ENCODE results near the gene GAS6.

GAS6 gene

DNA sequence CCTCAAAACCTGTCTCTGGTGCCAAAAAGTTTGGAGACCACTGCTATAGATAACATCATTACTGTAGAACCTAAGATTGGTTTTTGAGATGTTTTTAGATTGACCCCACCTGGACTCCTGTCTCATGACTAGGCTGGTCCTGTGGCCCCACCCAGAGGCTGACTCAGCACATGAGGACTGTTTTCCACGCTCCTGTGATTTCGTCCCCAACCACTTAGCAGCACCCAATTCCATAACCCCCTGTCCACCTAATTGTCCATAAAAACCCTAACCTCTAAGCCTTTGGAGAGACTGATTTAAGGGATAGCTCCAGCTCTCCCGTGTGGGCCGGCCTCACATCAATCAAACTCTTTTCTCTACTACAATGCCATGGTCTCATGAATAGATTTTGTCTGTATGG, 25.6 kb upstream of the GAS6 start:
- no peak for DNase-seq

DNA sequence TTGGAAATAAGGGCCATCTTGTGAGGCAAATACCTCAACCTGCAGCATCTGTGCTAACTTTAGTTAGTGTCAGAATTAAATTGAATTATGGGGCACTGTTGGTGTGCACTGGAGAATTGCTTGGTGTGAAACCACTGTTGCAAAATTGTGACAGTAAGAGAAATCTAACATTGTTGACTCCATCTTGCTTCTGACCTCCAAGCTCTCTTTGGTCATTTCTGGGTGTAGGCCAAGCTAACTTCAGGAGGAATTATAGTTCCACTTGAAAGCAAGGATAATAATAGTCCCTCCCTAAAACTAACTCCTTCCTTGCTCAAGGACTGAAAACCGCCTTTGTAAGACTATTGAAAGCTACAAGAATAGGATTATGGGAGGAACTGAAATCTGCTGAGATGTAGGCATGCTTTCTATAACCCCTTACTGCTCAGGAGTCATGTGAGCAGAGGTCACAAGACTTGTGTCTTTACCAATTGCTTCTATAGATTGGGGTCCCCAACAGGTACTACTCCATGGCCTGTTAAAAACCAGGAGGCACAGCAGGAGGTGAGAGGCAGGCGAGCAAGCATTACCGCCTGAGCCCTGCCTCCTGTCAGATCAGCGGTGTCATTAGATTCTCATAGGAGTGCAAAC, 24.9 kb upstream of the GAS6 start:
- no peak for DNase-seq

DNA sequence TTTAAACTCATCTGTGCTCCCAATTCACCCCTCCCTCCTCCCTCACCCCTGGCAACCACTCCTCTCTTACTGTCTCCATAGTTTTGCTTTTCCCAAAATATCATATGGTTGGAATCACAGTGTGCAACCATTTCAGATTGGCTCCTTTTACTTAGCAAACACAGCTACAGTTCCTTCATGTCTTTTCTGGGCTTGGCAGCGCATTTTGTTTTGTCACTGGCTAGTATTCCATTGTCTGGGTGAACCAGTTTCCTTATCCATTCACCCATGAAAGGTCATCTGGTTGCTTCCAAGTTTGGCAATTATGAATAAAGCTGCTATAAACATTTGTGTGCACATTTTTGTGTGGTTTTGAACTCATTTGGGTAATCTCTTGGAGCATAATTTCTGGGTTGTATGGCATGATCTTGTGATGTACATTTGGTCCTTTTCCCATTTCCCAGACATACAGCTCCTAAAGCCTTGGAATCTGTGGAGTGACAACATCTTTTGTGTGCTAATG, 23.9 kb upstream of the GAS6 start:
- DNase-seq = no peak

DNA sequence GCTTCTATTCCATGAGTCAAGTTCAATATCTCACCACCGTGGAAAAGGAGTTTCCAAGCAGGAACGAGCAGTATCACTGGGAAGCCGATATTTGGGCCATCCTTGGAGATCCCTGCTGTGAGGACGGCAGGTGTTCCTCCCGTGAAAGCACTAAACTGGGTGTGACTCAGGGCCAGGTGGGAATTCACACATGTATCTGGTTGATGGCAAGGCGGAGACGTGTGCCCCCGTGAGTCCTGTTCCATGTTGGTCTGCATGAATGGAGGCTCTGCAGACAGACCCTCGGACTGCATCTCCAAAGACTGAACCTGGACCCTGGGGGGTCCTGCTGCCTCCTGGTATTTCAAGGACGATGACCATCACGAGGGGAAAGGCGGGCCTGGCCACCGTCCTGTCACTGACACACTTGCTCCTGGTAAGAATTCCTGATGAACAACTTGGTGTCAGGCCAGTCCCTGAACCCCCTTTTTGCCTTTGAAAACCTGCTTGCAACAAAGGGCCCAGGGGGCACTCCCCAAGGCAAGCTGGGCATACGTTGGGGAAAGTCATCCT, 22.8 kb upstream of the GAS6 start:
- DNase-seq = no peak

DNA sequence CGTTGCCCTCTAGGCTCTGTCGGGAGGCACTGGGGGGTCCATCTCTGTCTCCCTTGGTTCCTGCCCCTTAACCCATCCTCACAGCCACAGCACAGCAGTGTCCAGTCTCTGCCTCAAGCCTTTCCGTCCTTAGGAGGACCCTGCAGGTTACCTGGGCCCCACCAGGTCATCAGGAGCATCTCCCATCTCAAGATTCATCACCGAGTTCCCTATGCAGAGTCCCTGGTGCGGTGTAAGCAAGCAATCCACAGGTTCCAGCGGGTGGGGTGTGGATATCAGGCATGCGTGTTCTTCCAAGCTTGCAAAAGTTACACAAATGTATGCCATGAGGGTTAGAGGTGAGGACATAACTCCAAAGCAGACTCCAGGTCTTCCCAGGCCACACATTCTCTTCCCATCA, 20.9 kb upstream of the GAS6 start:
- no peak for DNase-seq

DNA sequence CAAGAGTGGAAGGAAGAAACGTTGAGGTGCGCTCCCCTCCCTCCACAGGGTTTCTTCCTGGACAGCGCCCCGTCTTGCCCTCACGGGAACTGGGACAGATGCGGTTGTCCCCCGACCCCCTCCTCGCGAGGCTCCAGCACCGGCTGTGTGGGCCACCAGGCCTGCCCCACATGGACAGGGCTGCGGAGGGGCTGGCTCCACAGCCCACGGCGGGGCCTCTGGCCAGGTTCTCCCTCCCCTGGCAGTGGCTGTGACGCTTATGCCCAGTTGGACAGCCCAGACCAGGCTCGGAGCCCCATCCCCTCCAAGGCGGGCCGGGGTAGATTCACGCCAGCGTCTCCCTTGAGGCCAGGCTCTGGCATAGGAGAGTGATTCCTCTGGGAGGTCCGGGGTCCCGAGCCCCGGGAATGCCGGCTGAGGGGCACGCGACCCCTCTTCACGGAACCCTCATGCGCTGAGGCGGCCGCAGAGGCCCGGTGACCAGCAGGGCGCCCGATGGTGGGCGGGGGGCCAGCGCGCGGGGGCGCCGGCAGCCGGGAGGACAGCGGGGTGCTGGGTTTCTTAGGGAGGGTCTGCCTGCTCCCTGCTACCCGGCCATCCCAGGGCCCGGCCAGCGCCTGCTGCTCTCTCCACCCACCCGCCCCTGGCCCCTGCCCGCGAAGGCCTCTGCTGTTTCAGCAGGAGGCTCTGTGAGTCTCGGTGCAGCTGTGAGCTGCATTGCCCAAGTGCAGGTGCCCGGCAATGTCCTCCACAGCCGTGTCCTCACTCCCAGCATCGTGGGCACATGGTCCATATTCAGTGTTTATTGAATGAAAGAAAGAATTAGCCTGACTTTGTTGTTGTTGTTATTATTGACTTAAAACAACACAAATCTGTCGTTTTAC, 20.3 kb upstream of the GAS6 start:
- DNase-seq = no peak

DNA sequence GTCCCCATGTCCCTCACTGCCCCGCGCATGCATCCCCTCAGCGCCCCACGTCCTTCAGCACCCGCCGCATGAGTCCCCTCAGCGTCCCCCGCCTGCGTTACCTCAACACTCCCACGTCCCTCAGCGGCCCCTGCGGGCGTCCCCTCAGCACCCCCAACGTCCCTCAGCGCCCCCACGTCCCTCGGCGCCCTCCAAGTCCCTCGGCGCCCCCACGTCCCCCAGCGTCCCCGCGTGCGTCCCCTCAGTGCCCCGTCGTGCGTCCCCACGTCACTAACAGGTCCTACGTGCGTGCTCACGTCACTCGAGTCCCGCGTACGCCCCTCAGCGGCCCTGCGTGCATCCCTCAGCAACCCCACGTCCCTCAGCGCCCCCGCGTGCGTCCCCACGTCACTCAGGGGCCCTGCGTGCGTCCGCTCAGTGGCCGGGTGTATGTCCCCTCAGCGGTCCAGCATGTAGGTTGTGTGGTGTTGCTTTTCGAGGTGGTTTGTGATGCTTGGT, 19.5 kb upstream of the GAS6 start:
- DNase-seq = no peak

DNA sequence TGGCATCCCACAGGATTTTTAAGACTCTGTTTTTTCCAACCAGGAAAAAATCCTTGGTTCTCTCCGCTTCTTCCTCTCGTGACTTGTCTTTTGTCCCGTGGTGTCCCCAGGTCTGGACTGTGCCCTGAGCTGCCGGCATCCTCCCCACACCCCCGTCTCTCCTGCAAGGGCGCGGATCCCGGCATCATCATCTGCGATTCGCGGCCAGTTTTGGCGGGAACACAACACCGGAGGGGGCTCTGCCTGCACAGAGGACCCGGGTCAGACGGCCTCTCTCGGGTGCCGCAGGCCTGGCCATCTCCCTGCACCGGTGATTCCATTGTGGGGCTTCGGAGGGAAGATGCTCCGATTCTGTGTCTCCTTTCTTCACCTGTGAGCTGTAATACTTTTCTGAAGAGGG, 18.8 kb upstream of the GAS6 start:
- no peak for DNase-seq

DNA sequence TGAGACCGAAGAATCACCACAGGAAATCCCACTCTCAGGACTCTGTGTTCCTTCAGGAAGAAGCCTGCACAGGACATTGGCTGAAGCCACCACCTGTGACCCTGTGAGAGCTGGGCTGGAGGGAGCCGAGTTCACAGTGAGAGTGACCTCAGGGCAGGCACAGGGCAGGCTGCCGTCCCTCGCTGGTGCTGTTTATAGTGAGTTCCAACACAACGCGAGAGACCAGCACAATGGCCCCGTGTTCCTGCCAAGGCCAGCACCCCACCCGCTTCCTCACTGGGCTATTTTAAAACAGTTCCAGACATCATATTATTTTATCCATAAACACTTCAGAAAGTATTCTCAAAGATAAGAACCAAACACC, 18.4 kb upstream of the GAS6 start:
- DNase-seq = no peak

DNA sequence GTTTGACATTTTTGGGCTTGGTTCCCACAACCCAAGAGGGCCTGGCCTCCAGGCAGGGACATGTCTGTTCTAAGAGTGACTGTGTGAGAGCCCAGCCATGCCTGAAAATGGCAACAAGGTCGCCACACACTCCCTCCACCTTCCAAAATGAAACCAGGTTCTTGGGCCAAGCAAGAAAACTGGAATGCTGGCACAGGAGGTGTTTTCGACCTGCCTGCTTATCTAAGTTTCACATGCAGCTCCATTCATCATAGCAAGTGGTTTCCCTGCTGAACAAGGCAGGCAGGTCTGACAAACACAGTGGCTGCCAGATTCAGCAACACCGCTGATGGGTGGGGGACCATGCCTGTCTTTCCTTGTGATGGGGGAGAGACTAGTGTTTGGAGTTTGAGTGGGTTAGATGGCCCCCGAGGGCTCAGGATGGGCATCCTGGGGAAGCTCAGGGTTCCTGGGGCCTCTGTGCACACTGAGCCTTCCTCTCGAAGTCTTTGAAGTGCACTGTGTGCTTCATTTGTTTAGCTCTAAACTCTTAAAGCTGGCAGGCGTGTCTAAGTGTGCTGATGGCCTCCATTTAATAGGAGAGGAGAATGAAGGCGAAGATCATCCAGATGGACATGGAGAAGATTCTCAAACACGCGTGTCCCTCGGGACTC, 17.9 kb upstream of the GAS6 start:
- no peak for DNase-seq

DNA sequence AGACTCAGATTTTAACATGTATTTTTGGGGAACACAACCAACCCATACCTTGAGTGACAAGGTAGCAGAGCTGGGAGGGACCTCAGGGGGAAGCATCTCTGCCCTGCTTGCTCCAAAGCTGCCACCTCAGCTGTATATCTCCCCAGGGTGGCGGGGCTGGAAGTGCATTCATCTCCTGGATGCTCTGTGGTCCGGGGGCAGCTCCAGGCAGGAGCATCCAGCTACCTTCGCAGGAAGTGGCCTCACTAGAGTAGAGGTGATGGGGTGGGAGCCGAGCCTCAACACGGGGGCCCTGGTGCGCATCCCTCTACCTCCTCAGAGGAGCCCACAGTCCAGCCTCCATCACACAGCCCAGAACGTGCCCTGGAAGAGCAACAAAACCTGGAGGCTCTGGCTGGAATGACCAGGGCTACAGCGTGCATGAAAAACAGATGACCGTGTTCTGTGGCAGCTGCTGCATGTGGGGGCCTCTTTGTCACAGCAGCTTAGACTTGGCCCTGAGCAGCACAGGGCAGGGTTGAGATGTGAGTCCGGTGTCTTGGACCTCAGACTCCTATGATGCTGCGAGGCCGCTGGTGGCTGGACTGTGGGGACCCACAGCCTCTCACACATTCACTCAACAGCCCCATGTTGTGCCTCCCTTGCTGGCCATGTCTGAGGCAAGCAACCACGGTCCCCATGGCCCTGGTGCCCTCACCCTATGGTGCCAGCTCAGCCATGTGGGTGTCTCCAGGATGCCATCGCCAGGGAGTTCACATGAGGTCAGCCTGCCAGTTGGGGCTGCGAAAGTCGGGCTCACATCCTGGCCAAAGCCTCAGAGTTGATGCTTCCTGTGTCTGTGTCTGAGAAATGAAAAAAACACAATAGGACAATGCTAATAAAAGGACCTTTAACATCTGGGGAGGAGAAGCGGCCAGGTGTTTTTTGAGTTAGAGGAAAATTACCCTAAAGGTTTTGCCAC, 17.1 kb upstream of the GAS6 start:
- no peak for DNase-seq

DNA sequence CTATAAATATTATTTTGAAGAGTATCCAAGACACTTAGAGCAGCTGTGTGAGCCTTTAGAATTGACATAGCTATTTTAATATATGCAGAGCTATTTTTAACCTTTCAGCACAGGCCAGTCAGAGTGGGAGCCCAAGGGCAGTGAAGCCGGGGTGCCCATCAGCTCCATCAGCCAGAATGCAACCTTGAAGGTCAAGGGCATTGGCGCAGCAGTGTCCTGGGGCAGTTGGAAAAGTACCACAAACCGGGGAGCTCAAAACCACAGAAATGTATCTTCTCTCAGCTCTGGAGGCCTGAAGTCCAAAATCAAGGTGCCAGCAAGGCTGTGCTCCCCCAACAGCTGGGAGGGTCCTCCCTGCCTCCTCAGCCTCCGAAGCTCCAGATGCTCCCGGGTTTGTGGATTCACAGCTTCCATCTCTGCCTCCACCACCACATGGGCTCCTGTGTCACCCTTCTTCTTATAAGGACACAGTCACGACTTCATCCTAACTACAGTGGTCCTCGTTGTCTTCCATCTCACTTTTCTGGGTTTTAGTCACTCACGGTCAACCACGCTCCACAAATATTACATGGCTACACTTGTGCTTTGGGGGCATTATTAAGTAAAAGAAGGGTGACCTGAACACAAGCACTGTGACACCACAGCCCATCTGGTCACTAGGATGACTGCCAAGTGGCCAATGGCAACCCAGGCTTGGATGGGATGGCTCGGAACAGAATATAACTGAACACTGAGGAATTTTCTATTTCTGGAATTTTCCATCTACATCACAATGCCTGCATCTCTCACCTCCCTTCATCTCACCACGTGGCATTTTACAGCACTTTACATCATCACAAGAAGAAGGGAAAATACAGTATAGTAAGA, 15.9 kb upstream of the GAS6 start:
- DNase-seq = no peak

DNA sequence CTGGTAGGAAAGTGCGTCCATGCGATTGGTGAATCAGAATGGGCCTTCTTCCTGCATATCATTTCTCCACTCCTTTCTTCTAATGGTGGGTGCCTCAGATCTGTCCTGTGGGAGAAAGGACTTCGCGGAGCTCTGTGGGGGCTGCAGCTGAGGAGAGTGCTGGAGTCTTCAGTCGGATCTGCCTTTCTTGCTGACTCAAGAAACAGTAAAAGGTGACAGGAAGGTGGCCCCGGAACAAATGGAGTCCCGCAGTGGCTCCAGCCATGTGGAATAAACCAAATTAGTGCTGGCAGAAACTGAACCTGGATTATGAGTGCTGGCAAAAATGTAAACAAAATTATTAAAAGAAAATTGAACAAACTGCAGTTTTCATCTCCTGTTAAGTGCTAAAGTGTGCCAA, 15.1 kb upstream of the GAS6 start:
- DNase-seq = no peak

DNA sequence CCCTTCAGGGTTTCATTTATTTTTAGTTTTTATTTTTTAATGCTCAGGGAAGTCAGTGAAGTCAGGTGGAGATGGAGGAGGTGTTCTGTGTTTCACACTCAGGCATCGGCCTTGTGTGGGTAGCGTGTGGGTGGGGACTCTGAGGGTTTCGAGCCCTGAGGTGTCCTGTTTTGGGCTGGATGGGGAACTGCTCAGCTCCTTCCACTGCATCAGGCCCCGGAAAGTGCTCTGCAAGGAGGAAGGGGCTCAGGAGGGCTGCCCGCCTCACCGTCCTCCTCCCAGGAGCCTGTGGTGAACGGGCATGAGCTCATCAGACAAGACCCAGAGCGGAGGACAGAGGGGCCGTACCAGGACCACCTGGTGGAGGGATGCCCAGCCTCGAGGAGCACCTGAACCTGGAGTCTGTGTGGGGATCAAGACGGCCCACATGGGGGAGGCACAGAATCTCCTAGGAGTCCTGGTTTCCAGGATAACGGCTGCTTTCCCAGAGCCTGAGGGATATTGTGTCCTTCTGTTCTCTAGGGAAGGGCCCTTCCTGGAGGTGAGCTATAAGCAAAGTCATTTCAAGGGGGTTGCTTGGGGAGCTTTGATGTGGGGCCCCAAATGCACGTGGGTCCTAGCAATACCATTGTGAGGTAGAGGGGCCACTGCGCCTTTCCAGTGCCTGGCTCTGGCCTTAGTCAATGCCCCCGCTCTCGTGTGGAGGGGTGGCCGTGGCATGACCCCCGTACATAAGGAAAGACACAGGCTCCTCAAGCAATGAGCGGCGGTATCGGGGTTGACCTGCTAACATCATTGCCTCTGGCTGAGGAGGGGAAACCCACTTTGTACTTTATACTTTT, 13.5 kb upstream of the GAS6 start:
- DNase-seq = no peak

DNA sequence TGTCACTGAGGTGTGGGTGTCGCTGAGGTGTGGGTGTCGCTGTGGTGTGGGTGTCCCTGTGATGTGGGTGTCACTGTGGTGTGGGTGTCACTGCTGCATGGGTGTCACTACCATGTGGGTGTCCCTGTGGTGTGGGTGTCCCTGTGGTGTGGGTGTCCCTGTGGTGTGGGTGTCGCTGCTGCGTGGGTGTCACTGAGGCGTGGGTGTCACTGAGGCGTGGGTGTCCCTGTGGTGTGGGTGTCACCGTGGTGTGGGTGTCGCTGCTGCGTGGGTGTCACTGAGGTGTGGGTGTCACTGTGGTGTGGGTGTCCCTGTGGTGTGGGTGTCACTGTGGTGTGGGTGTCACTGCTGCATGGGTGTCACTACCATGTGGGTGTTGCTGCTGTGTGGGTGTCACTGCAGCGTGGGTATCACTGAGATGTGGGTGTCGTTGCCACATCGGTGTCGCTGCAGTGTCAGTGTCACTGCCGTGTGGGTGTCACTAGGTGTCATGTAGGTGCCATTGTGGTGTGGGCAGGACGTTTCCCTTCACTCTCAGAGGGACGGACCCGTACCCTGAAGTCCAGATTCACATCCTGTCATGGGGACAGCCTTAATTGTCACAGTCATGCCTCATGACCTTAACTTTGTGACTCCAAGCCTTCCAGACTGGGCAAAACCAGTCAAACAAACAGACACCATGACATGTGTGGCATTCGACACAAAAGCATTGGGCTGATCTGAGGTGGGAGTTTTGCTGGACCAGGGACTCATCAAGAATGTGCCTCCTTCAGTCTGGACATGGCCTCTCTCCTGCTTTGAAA, 12.7 kb upstream of the GAS6 start:
- DNase-seq = no peak

DNA sequence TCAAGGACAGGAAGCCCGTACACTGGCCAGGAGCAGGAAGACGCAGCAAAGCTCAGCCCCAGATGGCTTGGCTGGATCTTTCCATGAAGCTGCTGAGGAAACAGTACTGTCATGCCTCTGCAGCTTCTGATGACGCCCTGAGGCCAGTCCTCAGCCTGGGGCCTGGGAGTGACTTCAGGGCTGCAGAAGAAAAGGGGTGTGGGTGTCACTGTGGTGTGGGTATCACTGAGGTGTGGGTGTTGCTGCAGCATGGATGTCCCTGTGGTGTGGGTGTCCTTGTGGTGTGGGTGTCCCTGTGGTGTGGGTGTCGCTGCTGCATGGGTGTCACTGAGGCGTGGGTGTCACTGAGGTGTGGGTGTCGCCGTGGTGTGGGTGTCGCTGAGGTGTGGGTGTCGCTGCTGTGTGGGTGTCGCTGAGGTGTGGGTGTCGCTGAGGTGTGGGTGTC, 12.0 kb upstream of the GAS6 start:
- no peak for DNase-seq

DNA sequence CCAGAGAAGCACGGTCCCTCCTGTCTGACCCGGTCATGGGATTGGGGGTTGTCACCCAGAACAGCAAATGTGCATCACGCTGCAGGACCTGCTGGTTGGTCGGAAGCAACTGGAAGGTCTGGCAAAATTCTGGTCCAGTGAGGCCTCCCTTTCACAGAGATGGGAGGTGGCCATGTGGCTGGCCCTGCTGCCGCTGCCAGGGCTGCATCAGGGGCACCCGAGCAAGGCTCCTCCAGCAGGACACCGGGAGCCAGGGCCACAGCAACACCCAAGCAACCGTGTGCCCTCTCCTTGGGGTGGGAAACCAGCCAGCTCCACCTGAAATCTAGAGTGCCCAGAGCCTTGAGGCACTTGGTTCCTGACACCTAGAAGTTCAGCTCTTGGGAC, 11.5 kb upstream of the GAS6 start:
- DNase-seq = no peak

DNA sequence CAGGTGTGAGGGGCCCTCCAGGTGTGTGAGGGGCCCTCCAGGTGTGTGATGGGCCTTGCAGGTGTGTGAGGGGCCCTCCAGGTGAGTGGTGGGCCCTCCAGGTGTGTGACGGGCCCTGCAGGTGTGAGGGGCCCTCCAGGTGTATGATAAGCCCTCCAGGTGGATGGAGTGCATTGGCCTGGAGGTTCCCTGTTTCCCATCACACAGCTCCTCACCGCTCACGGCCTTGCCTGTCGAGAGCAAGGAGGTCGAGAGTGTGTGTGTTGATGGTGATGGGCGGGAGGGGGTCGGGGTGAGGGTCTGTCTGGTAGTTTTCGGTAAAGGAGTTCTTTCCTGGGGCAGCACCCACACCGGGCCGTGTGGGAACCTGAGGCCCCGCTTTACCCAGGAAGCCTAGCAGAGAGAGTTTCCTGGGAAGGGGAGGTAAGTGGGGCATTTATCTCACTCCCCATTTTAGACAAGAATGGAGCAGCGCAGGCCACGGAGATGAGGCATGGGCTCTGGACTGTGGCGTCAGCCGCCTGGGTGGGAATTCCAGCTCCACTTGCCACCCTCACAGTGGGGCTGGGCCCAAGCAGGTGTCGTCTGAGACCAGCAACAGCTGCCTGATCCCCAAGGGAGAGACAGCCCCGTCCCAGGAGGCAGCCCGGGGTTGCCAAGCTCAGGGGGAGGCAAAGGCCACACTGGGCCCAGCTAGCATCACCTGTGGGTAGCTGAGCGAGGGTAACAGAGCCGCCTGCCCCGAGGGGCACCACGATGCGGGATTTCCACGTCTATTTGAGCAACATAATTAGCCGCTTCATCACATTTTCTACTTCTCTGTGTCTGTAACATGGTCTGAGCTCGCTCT, 10.9 kb upstream of the GAS6 start:
- DNase-seq = no peak

All from right kidney (tissue), 1 donor.